HCT116 (cell line): ENCODE measurements around the gene DSTYK.

ENCODE experiments used
- CTCF ChIP-seq, 3 experiments: fragments of 200-600 bp in 1 of 3; sonication (generic) in 1 of 3; IDR thresholded peaks in 2 of 3; conservative IDR thresholded peaks in 1 of 3; 2 replicates each; pipeline ENCODE4 v1.5.1; 2012 to 2017; ENCODE audit warnings: low read depth in 2 of 3, low read length in 2 of 3, antibody characterized with exemption in 1 of 3, borderline replicate concordance in 1 of 3, control low read depth in 1 of 3, mild to moderate bottlenecking in 1 of 3, mixed read lengths in 1 of 3, mixed run types in 1 of 3, moderate library complexity in 1 of 3; ENCODE audit not compliant: insufficient read depth in 1 of 3
- EZH2 ChIP-seq: fragments of 200-600 bp; sonication (generic); IDR thresholded peaks from 2 replicates; pipeline ENCODE4 v1.6.1; 2017; ENCODE audit warnings: antibody characterized with exemption, mixed run types
- POLR2A ChIP-seq: IDR thresholded peaks from 2 replicates; pipeline ENCODE4 v1.7.0; 2011; ENCODE audit warnings: borderline replicate concordance; ENCODE audit not compliant: insufficient read depth, insufficient read length; ENCODE audit errors: extremely low read depth
- POLR2AphosphoS5 ChIP-seq: IDR thresholded peaks from 2 replicates; pipeline ENCODE4 v1.6.1; 2011; ENCODE audit warnings: mild to moderate bottlenecking, low read depth, low read length, moderate library complexity
- RAD21 ChIP-seq: IDR thresholded peaks from 2 replicates; pipeline ENCODE4 v1.6.1; 2012; ENCODE audit warnings: low read depth, mild to moderate bottlenecking
- SIN3A ChIP-seq: IDR thresholded peaks from 2 replicates; pipeline ENCODE4 v1.6.1; 2012; ENCODE audit warnings: low read depth
- SP1 ChIP-seq: IDR thresholded peaks from 2 replicates; pipeline ENCODE4 v1.6.1; 2012; ENCODE audit warnings: low read depth
- YY1 ChIP-seq: IDR thresholded peaks from 2 replicates; pipeline ENCODE4 v1.6.1; 2011; ENCODE audit warnings: low read length, low read depth, moderate library complexity, mild to moderate bottlenecking; ENCODE audit not compliant: insufficient replicate concordance; ENCODE audit errors: extremely low read depth

- no peak for TF ChIP-seq RAD21
- TF ChIP-seq EZH2 = no peak
- no peak for TF ChIP-seq CTCF (IDR thresholded peaks at IDR 0.05 in 2 of 3, conservative IDR thresholded peaks at IDR 0.05 in 1 of 3; ENCODE audit: borderline replicate concordance in 1 of 3, insufficient read depth in 1 of 3, low read depth in 2 of 3, low read length in 2 of 3)
- TF ChIP-seq YY1 = no peak
- TF ChIP-seq SP1 = no peak
- TF ChIP-seq POLR2AphosphoS5 = no peak
- no peak for TF ChIP-seq POLR2A
- no peak for TF ChIP-seq SIN3A
Measured at GRCh38 chr1:205246351-205247119, 35.0 kb upstream of the DSTYK start.
